Left lobe of liver (tissue), 2 donors: ENCODE data around the gene SMARCE1. TPM values are rescaled to one million over a fixed set of nuclear protein-coding genes. Genes with fewer than 3 reads are reported as not detected.

Source experiments
- ATAC-seq: fragments of 200-7000 bp; cut with Tn5 transposase; one replicate; pipeline ENCODE4 v1.9.1; 2020; ENCODE audit warnings: mild to moderate bottlenecking, moderate library complexity
- DNase-seq: peaks from one replicate; pipeline ENCODE4 v3.0.0-alpha.2; 2020; ENCODE audit warnings: low spot score
- total RNA-seq: library from RNA; stranded (reverse); gene quantifications from one replicate; pipeline ENCODE4 v1.2.1, GENCODE V29; 2021
- donor health status: DM: no; HTN: no; CAD: no; lungs with moderate emphysema.
- donor health status: DM: no; HTN: yes; CAD: no.

SMARCE1 gene
- 28.3 TPM for total RNA-seq

- peak; percentile 89 for ATAC-seq
Observed at GRCh38 chr17:40647624-40648383, at the start of gene SMARCE1. SMARCE1 (minus strand) TSS chr17:40647818; CDS start chr17:40645802, 2,016 bp downstream.

DNA sequence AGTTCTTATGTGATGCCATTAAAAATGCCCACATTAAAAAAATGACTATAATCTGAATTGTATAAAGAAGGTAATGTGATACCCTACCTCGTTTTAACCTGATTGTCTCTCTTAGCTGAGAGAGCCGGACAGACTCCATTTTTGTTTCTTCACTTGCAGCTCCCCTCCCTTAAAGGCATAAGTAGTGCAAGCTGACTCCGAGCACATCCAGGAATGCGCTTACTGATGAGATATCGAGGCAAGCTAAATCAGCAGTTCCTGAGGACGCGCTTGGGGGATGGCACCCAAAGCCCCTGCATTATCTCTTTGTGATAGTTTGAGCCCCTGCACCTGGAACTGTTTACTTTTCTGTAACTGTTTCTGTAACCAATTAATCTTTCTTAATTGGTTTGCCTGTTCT is 49.7 kb upstream of the SMARCE1 start:
- DNase-seq: no peak
- ATAC-seq: no peak

More at GRCh38 chr17:40647624-40648383, at the start of gene SMARCE1:
- DNase-seq: peak; percentile 81

DNA sequence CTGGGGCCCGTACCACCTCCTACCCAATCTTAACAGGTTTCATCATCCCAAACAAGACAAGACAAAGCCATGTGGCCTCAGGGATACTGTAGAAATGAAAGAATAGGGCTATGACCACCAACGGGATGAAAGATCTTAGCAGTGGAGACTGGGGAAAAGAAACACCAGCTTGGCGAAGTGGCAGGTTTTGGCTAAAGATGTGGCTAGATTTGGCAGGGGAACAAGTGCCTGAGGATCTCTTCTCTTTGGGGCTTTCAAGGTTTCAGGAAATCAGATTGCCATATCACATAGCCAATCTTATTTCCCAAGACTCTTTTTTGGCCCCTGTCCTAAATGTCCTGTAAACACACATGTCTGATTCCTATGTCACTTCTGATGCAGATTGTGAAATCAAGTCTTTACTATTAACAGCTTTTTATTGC is 49.0 kb upstream of the SMARCE1 start:
- ATAC-seq (peak; percentile 49), DNase-seq (no peak)

DNA sequence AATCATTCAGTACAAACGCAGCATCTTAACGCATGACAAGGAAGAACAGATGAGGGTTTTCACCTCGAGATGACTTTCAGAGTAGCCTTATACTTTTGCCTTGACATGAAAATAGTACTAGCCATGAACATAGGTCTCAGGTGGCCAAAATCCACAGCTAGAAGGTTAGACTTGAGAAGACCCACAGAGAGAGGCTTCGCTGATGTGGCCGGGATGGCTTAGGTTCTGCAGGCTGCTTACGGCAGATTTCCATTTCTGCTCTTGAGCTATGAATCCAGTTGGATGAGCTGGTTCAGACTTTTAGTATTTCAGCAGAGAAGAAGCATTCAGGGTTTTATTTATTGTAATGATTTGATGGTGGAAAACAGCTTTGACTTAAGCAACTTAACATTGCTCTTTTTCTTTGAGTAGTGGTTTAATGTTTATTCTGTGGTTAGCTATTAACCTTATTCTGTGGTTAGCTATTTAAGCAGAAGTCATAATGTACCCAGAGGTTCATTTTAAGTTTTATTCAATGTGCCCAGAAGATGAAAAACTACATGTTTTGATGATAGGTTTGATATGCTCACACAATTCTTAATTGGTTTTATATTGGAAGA is 48.4 kb upstream of the SMARCE1 start:
- DNase-seq (no peak), ATAC-seq (peak; percentile 84)

GRCh38 chr17:40694584-40694983 is 47.0 kb upstream of the SMARCE1 start:
- ATAC-seq: no peak
- no peak for DNase-seq

GRCh38 chr17:40687106-40687505 is 39.5 kb upstream of the SMARCE1 start:
- ATAC-seq (no peak), DNase-seq (no peak)

GRCh38 chr17:40686192-40686591 is 38.6 kb upstream of the SMARCE1 start:
- no peak for DNase-seq

GRCh38 chr17:40680998-40681397 is 33.4 kb upstream of the SMARCE1 start:
- ATAC-seq (peak; percentile 62), DNase-seq (no peak)

More at GRCh38 chr17:40686192-40686591, 38.6 kb upstream of the SMARCE1 start:
- ATAC-seq: peak; percentile 75

- DNase-seq: no peak
- no peak for ATAC-seq
Observed at GRCh38 chr17:40679523-40679907, 31.9 kb upstream of the SMARCE1 start.

DNA sequence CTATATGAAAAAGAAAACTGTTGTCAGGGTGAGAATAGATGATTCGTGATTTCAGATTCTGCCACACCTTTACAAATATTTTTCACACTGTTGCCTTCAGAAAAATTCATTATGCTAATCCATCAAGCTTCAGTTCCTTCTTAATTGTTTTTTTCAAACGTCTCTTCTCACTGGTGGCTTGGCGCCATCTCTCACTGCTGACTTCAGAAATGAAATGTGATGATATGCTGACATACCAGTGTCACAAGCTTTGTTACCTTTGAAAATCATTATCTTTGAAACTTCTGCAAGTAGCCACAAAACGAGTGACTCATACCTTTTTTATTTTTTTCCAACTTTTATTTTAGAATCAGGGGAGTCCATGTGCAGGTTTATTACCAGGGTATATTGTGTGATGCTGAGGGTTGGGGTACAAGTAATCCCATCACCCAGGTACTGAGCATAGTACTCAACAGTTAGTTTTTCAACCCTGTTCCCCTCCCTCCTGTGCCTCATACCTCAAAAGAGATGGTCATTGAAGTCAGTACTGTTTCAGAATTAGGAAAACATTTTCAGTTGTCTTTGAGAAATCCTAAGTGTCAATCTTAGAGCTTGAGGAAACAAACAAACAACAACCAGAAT is 31.4 kb upstream of the SMARCE1 start:
- ATAC-seq (no peak), DNase-seq (no peak)

GRCh38 chr17:40675905-40676304 is 28.3 kb upstream of the SMARCE1 start:
- ATAC-seq (no peak), DNase-seq (no peak)

GRCh38 chr17:40672654-40673053 is 25.0 kb upstream of the SMARCE1 start:
- DNase-seq (no peak), ATAC-seq (no peak)

GRCh38 chr17:40671282-40671681 is 23.7 kb upstream of the SMARCE1 start:
- ATAC-seq: peak; percentile 97
- DNase-seq: no peak

GRCh38 chr17:40666331-40666730 is 18.7 kb upstream of the SMARCE1 start:
- DNase-seq: no peak
- ATAC-seq: peak; percentile 62

GRCh38 chr17:40664582-40665333 is 17.1 kb upstream of the SMARCE1 start, which contains the start of gene KRT222:
KRT222 (minus strand) TSS chr17:40665177; CDS start chr17:40665099, 78 bp downstream.
- ATAC-seq: peak; percentile 89
- peak; percentile 50 for DNase-seq

DNA sequence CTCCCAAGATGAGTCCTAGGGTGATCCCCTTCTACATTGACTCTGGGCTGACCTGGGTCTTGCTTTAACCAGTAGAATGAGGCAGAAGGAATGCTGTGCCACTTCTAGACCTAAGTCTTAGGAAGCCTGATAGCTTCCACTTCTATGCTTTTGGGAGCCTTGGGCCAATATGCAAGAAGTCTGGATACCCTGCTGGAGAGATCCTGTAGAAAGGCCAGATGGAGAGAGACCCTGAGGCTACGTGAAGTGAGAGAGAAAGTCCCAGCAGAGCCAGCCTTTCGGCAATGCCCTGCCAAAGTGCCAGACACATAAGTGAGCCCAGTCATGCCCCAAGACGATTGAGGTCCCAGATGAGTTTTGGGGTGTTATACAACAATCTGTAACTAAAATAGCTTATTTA is 15.6 kb upstream of the SMARCE1 start:
- no peak for ATAC-seq

DNA sequence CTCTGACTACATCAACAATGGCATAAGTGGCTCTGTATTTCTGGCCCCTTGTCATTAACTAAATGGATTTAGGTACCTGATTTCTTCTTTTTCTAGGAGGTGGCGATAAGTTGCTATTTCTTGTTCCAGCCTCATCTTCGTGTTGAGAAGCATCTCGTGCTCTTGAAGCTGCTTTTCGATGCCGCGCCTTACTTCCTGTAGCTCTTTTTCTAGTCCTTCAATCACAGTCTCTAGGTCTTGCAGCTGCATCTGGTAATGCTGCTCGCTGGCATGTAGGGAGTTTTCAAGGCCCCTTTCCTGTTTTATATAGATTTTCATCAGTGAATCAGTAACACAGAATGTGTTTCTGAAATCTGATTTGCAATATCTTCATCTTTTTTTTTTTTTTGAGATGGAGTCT is 12.3 kb upstream of the SMARCE1 start:
- DNase-seq (no peak), ATAC-seq (no peak)

More for the DNA sequence above, 15.6 kb upstream of the SMARCE1 start:
- no peak for DNase-seq

DNA sequence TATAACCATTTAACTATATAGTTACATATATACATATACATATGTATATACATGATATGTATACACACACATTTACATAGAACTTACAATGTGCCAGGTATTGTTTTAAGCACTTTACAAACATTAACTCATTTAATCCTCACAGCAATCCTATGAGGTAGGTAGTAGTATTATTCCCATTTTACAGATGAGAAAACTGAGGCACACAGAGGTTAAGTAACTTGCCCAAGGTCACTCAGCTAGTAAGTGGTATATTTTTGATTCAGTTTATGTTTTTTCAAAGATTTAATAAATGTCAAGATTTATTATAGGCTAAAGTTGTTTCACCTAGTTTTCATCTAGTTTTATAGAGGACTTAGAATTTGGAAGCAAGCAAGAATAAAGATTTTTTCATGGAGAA is 10.8 kb upstream of the SMARCE1 start:
- DNase-seq (no peak), ATAC-seq (no peak)

DNA sequence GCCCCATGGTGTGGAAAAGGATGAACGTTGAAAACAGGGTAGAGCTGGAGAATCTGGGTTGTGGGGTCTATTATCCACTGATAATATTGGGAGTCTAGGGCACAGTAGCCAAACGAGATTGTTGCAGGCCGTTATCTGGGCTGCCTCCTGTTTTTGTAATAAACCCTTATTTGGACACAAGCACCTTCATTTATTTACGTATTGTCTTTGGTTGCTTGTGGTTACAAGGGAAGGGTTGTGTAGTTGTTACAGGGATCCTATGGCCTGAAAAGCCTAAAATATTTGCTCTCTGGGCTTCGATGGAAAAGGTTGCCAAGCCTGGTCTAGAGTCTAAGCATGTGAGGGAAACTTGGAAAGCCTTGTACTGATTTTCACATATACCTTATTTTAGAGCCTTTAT is 4.3 kb upstream of the SMARCE1 start:
- ATAC-seq (no peak), DNase-seq (no peak)

GRCh38 chr17:40648384-40648968 is 858 bp upstream of the SMARCE1 start:
- no peak for DNase-seq
- peak; percentile 62 for ATAC-seq
